Retinal pigment epithelial cell (primary cell): Measurements from ENCODE around the gene ADSS1.

ENCODE experiments used
- DNase-seq: peaks from one replicate; pipeline ENCODE4 v3.0.0-alpha.2; 2010; ENCODE audit warnings: low read depth
- H3K4me3 ChIP-seq: 2 replicates; pipeline ENCODE4 v1.5.1; 2011; ENCODE audit warnings: mild to moderate bottlenecking, low read length, control low read depth, moderate library complexity
- CTCF ChIP-seq: conservative IDR thresholded peaks from 2 replicates; pipeline ENCODE4 v1.5.1; 2011; ENCODE audit warnings: low read depth, low read length, control low read depth, inconsistent platforms

The ADSS1 gene

GRCh38 chr14:104723651-104724406 is at the start of gene ADSS1:
Gene ADSS1 (plus strand): TSS chr14:104724229. CDS start chr14:104724271, 42 bp downstream.
- no peak for DNase-seq
- H3K4me3 ChIP-seq = peak within 1 kb of the TSS; percentile 58
- peak; percentile 82 for TF ChIP-seq CTCF

GRCh38 chr14:104675447-104675846 is 48.6 kb upstream of the ADSS1 start:
- DNase-seq = no peak
- no peak for TF ChIP-seq CTCF
- no peak overlapping the region for H3K4me3 ChIP-seq

DNA sequence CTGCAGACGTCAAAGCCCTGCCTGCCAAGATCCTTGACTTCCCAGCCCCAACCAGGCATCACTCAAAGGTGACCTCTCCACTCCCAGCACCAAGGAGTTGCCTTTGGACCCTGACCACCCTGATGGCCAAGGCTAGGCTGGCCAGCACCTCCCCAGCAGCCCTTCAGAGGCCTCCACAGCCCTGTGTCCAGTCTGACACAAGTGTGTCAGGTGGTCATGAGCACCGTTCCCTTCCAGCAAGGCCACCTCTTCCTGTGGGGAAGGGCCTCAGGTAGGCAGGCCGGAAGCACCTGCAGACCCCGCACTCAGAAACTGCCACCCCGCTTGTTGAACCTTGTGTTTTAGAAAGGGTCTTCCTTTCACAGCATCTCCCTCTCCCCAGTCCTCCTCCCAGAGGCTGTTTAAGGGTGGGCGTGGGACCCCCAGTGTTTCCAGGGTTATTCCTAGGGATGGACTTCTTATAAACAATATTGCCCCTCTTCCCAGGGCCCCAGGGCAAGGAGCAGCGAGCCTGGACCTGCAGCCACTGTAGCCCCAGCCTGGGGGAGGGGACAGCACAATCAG is 47.8 kb upstream of the ADSS1 start:
- H3K4me3 ChIP-seq = no peak overlapping the region
- TF ChIP-seq CTCF = no peak
- no peak for DNase-seq

DNA sequence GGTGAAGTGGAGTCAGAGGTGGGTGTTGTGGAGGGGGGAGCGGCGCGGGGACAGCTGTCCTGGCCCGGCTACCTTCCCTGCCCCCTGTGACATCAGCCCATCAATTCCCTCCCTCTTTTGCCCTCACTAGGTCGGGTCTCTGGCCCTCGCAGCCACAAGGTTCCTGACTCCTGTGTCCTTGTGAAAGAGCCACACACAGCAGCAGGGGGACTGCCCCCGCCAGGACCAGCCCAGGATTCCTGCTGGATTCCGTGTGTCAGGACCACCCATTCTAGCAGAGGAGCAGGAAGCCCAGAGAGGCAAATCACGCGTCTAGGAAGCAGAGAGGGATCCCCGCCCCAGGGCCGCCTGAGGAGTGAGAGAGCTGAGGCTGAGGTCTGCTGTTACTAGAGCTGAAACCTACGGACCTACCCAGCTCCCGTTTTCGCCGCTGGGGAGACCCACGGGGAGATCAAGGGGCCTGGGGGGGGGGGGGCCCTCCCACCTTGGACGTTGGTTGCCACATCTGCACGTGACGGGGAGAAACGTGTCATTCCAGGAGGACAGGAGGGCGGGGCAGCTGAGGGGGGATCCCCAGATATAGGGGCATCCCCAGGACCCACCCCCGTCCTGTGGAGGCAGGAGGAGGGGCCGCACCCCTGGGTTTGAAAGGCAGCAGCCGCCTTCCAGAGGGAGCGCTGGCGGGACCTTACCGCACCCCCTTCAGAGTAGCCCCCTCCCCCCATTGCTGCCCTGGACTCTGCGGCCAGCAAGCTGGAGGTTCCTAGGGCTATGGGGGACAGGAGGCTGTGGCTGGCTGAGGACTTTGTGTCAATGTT is 47.1 kb upstream of the ADSS1 start:
- H3K4me3 ChIP-seq = peak overlapping the region; percentile 47
- no peak for TF ChIP-seq CTCF
- no peak for DNase-seq

DNA sequence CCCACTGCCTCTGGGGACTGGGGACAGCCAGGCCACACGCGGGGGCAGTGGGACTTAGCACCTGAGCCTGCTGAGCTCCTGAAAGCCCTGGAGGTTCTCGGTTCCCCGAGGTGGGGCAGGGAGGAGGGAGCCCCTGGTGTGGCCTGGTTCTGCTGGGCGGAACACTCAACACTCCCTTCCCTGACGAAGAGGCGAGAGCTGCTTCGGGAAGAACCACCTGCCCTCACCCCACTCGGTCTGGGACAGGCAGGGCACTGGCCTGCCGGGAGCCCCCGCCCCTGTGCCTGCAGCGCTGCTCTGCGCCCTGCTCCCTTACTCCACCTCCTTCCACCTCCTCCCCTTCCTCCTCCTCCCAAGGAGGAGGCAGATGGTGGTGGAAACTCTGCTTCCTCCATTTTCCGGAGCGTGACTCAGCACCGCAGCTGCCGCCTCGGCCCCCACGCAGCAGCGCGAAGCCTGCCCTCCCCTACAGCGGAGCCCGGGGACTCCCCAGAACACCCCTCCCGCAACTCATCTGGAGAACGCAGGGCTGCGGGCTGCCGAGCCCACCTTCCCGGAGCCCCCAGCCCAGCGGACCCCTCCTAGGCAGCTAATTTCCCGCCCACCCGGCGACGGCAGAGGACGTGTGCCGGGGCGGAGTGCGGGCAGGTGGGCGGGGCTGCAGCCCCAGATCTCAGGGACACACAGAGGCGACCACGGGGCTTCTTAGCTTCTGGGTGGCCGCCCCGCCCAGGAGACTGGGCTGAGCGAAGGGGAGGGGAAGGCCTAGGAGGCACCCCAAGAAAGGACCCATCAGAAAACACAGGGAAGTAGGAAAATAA is 46.3 kb upstream of the ADSS1 start:
- peak overlapping the region; percentile 47 for H3K4me3 ChIP-seq
- DNase-seq = no peak
- no peak for TF ChIP-seq CTCF

DNA sequence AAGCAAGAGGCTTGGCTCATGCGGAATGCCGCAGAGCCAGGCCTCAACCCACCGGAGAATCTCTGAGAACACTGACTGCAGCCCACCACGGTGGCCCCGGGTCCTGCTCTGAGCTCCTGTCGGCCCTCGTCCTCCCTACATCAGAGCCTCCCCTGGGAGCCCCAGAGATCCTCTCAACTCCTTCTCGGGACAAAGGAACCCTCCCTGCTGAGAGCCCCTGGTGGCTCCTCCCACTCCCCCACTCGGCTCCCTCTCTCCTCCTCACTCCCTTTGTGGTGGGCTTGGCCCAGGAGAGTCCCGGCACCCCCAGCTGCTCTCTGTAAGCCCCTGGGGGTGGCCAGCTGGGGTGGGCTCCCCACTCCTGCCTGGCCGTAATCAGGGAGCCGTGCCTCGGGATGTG is 45.7 kb upstream of the ADSS1 start:
- peak overlapping the region; percentile 47 for H3K4me3 ChIP-seq
- no peak for TF ChIP-seq CTCF
- no peak for DNase-seq
